Thyroid gland (tissue), 4 donors: ENCODE measurements around the gene AMZ1.

Experiments used
- POLR2A ChIP-seq, 2 donors: fragments of 450-650 bp; IDR thresholded peaks; one replicate each; pipeline ENCODE4 v1.6.1; 2017; ENCODE audit warnings: antibody characterized with exemption in 2 of 2, mild to moderate bottlenecking in 2 of 2, moderate library complexity in 1 of 2
- TF ChIP-seq, protein P1 (sequence below), 6 experiments: fragments of 200-600 bp in 3 of 6; fragments of 450-650 bp in 3 of 6; sonication (generic) in 3 of 6; IDR thresholded peaks; one replicate each; pipeline ENCODE4 v1.5.1; 2016 to 2019; ENCODE audit warnings: antibody characterized with exemption in 6 of 6, mild to moderate bottlenecking in 2 of 6, inconsistent platforms in 1 of 6, moderate library complexity in 1 of 6

- TF ChIP-seq, protein P1, sequence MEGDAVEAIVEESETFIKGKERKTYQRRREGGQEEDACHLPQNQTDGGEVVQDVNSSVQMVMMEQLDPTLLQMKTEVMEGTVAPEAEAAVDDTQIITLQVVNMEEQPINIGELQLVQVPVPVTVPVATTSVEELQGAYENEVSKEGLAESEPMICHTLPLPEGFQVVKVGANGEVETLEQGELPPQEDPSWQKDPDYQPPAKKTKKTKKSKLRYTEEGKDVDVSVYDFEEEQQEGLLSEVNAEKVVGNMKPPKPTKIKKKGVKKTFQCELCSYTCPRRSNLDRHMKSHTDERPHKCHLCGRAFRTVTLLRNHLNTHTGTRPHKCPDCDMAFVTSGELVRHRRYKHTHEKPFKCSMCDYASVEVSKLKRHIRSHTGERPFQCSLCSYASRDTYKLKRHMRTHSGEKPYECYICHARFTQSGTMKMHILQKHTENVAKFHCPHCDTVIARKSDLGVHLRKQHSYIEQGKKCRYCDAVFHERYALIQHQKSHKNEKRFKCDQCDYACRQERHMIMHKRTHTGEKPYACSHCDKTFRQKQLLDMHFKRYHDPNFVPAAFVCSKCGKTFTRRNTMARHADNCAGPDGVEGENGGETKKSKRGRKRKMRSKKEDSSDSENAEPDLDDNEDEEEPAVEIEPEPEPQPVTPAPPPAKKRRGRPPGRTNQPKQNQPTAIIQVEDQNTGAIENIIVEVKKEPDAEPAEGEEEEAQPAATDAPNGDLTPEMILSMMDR (IDR thresholded peaks at IDR 0.05): no peak
- TF ChIP-seq POLR2A (IDR thresholded peaks at IDR 0.05): no peak
These were observed 19.5 kb downstream of the AMZ1 start for GRCh38 chr7:2707481-2707880.
